Natural killer cell (primary cell): ENCODE data around the gene SETX. TPM values are rescaled to one million over a fixed set of nuclear protein-coding genes. Genes with fewer than 3 reads are reported as not detected.

Experiments used
- ATAC-seq, 3 donors: fragments of 150-1000 bp in 2 of 3; fragments of 200-7000 bp in 1 of 3; cut with Tn5 transposase; 1 replicate in 1 of 3; 2 replicates in 2 of 3; pipeline ENCODE4 v1.10.0; 2021; ENCODE audit warnings: mild to moderate bottlenecking in 2 of 3, moderate library complexity in 2 of 3
- DNase-seq, 2 donors: peaks; one replicate each; pipeline versions ENCODE4 v3.0.0 to v3.0.0-alpha.2; 2013 to 2021; ENCODE audit warnings: mixed read lengths in 1 of 2
- H3K27ac ChIP-seq: one replicate; pipeline ENCODE4 v1.5.1; 2013; ENCODE audit warnings: mild to moderate bottlenecking, low read length
- H3K27me3 ChIP-seq: one replicate; pipeline ENCODE4 v1.6.1; 2013; ENCODE audit warnings: low read length; ENCODE audit not compliant: control insufficient read depth, insufficient read depth
- H3K36me3 ChIP-seq: one replicate; pipeline ENCODE4 v1.6.1; 2013; ENCODE audit warnings: low read length; ENCODE audit not compliant: control insufficient read depth, insufficient read depth
- H3K4me1 ChIP-seq: one replicate; pipeline ENCODE4 v1.6.1; 2013; ENCODE audit warnings: low read length; ENCODE audit not compliant: control insufficient read depth, insufficient read depth
- H3K4me3 ChIP-seq: one replicate; pipeline ENCODE4 v1.5.1; 2013; ENCODE audit warnings: low read length
- H3K9me3 ChIP-seq: one replicate; pipeline ENCODE4 v1.6.1; 2013; ENCODE audit warnings: low read length; ENCODE audit not compliant: control insufficient read depth, insufficient read depth
- H3K27ac Mint-ChIP-seq, 2 donors: one replicate each; pipeline ENCODE4 v1.8.0; 2022; ENCODE audit warnings: mild to moderate bottlenecking in 2 of 2, mixed read lengths in 2 of 2, moderate library complexity in 1 of 2
- H3K27me3 Mint-ChIP-seq, 2 donors: one replicate each; pipeline ENCODE4 v1.8.0; 2022; ENCODE audit warnings: low read depth in 2 of 2, mixed read lengths in 2 of 2
- H3K36me3 Mint-ChIP-seq: one replicate; pipeline ENCODE4 v1.8.0; 2022; ENCODE audit warnings: mixed read lengths
- H3K4me1 Mint-ChIP-seq, 2 donors: one replicate each; pipeline ENCODE4 v1.8.0; 2022; ENCODE audit warnings: mixed read lengths in 2 of 2
- H3K4me3 Mint-ChIP-seq: one replicate; pipeline ENCODE4 v1.8.0; 2022; ENCODE audit warnings: mild to moderate bottlenecking, moderate library complexity, mixed read lengths
- H3K9me3 Mint-ChIP-seq, 2 donors: one replicate each; pipeline ENCODE4 v1.8.0; 2022; ENCODE audit warnings: mixed read lengths in 2 of 2
- WGBS: methylation state at CpG from one replicate; pipeline ENCODE4 v1.1.7; 2013; ENCODE audit warnings: missing lambda C conversion rate; ENCODE audit not compliant: insufficient coverage; 5-methylcytosine and 5-hydroxymethylcytosine counted together
- intact Hi-C: fragments of 100-400 bp; cut with micrococcal nuclease; formaldehyde crosslinking; loops from one replicate; pipeline ENCODE4 v1.14.2; 2022
- total RNA-seq, 4 donors: library from RNA; stranded (reverse); fragments of 120-200 nt in 1 of 4; gene quantifications; one replicate each; pipeline versions ENCODE4 v1.2.3 to v1.2.4, GENCODE V29; 2013 to 2022
- TF ChIP-seq, protein P1 (sequence below): fragments of 200-600 bp; IDR thresholded peaks from one replicate; pipeline ENCODE4 v1.8.0; 2022; ENCODE audit warnings: antibody characterized with exemption

Gene SETX
- total RNA-seq, 3 donors from 2014 or later (not counting 1 experiment from before 2014, with no cell fraction given) = 85.3 to 109 (median 97.7) TPM

DNA sequence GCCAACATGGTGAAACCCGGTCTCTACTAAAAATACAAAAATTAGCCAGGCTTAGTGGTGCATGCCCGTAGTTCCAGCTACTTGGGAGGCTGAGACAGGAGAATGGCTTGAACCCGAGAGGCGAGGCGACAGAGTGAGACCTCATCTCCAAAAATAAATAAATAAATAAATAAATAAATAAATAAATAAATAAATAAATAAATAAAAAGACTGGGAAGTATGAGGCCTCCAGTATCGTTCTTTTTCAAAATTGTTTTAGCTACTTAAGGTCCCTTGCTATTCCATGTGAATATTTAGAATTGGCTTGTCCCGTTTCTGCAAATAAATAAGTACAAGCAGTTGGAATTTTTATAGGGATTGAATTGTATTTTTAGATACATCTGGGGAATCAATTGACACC lies 3.0 kb upstream of the SETX start:
- H3K4me3 ChIP-seq = no peak overlapping the region
- H3K27me3 ChIP-seq = no peaks in the 10 kb centered on the region
- Mint-ChIP-seq H3K9me3 (no peaks in the 10 kb centered on the region), H3K27me3 (no peaks in the 10 kb centered on the region), H3K36me3 (peaks cover 10% of the 10 kb centered on the region), H3K4me3 (no peak overlapping the region), H3K4me1 (peaks cover 14 to 19% of the 10 kb centered on the region in 2 donors), H3K27ac (no peak overlapping the region)
- H3K4me1 ChIP-seq = peaks cover 23% of the 10 kb centered on the region
- 100% methylated on average over 3 of the region's 7 CpGs for WGBS
- ATAC-seq (no peak), DNase-seq (no peak)
- TF ChIP-seq, protein P1, sequence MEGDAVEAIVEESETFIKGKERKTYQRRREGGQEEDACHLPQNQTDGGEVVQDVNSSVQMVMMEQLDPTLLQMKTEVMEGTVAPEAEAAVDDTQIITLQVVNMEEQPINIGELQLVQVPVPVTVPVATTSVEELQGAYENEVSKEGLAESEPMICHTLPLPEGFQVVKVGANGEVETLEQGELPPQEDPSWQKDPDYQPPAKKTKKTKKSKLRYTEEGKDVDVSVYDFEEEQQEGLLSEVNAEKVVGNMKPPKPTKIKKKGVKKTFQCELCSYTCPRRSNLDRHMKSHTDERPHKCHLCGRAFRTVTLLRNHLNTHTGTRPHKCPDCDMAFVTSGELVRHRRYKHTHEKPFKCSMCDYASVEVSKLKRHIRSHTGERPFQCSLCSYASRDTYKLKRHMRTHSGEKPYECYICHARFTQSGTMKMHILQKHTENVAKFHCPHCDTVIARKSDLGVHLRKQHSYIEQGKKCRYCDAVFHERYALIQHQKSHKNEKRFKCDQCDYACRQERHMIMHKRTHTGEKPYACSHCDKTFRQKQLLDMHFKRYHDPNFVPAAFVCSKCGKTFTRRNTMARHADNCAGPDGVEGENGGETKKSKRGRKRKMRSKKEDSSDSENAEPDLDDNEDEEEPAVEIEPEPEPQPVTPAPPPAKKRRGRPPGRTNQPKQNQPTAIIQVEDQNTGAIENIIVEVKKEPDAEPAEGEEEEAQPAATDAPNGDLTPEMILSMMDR = no peak
- no peaks in the 10 kb centered on the region for H3K9me3 ChIP-seq
- no peak overlapping the region for H3K27ac ChIP-seq
- intact Hi-C loops = loop anchor here (10.0 kb wide), 3 partner anchors 47 to 1123 kb away; partner anchors contain the start of gene TTF1
- peaks cover 7% of the 10 kb centered on the region for H3K36me3 ChIP-seq

DNA sequence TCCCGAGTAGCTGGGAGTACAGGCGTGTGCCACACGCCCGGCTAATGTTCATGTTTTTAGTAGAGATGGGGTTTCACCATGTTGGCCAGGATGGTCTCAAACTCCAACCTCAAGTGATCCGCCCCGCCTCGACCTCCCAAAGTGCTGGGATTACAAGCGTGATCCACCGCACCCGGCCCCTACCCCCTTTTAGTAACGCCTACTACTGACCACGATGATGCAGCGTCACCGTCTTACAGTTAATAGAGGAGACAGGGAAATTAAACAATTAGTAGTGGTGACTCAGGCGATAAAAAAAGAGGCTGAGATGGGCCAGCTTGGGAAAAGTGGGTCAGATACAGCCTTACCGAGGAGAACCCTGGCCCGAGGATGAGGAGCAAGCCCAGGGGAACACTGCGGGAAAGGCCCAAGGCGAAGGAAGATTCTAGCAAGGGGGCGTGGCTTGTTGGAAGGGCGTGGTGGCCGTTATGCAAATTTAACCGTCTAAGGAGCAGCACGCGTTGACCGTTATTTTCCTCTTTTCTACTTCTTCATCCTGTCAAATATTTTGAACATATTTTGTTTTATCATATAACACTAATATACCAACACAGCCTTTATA lies 1.6 kb upstream of the SETX start:
- ATAC-seq (no peak), DNase-seq (peak in 1 of 2 donors; percentile 33)
- Histone ChIP-seq H3K4me3 (no peak overlapping the region), H3K36me3 (peaks cover 14% of the 10 kb centered on the region), H3K27ac (no peak overlapping the region), H3K9me3 (no peaks in the 10 kb centered on the region), H3K4me1 (peaks cover 36% of the 10 kb centered on the region), H3K27me3 (no peaks in the 10 kb centered on the region)
- Mint-ChIP-seq H3K4me3 (no peak overlapping the region), H3K4me1 (peaks cover 27 to 33% of the 10 kb centered on the region in 2 donors), H3K27me3 (no peaks in the 10 kb centered on the region), H3K27ac (peak overlapping the region; percentile 23 to 77), H3K9me3 (no peaks in the 10 kb centered on the region), H3K36me3 (peaks cover 13% of the 10 kb centered on the region)
- intact Hi-C loops = loop anchor here (10.0 kb wide), 3 partner anchors 48 to 1122 kb away; partner anchors contain the start of gene TTF1
- TF ChIP-seq, protein P1 = no peak
- 96% methylated on average over 26 of the region's 26 CpGs for WGBS

DNA sequence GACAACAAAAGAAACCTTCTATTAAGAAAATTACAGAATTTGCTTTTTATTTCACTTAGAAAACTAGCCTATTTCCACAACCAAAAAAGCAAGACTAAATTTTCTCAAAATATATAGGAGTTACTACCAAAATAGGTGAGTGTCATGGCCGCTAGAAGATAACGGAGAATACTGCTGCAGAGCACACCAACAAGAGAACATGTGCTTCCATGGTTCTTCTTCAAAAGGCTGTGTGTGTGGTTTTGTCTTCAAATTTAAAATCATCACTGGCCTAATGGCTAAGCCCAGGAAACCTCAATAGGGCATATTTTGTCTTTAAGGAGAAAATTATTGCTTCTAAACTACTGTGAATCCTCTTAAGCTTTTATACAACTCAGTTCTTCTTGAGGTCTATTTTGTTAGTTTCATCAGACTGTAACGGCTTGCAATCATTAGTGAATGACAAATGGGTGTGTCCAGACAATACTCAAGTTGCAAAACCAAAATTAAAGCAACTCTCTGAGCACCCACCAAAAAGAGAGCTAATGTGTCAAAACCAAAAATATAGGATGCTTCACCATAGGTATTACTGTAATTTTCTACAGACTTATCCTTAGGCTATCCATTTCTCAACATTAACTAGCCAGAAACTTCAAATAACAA lies 3.3 kb downstream of the SETX start:
- WGBS = 31% methylated on average over 3 of the region's 3 CpGs
- intact Hi-C loops = loop anchor here (2.0 to 10.0 kb wide), 4 partner anchors 53 to 1117 kb away; partner anchors contain the start of gene TTF1
- peak in 1 of 2 donors; percentile 17 for DNase-seq
- Mint-ChIP-seq H3K4me1 (peaks cover 46 to 54% of the 10 kb centered on the region in 2 donors), H3K4me3 (peak overlapping the region; percentile 96), H3K36me3 (peaks cover 20% of the 10 kb centered on the region), H3K27ac (peak overlapping the region; percentile 77 to 96), H3K27me3 (no peaks in the 10 kb centered on the region), H3K9me3 (no peaks in the 10 kb centered on the region)
- Histone ChIP-seq H3K4me3 (peak overlapping the region; percentile 46), H3K4me1 (peaks cover 56% of the 10 kb centered on the region), H3K27me3 (no peaks in the 10 kb centered on the region), H3K27ac (peak overlapping the region; percentile 84), H3K9me3 (no peaks in the 10 kb centered on the region), H3K36me3 (peaks cover 51% of the 10 kb centered on the region)
- no peak for ATAC-seq
- TF ChIP-seq, protein P1 = no peak
